CD1c-positive myeloid dendritic cell (primary cell): ENCODE data around the gene PLGRKT.
A peak's percentile ranks its signal among the peaks of the same experiment; 100 is the strongest.
"Not testable (repeated sequence)": the region's sequence is repeated elsewhere in the genome, so short reads cannot be mapped to it uniquely, and the experiment has no call there.

Experiments
- DNase-seq: peaks from one replicate; pipeline ENCODE4 v3.0.0-alpha.2; 2016; ENCODE audit errors: extremely low spot score

The PLGRKT gene

GRCh38 chr9:5452286-5452609 is 14.5 kb upstream of the PLGRKT start:
- peak; percentile 56 for DNase-seq

GRCh38 chr9:5450359-5451091 is 12.8 kb upstream of the PLGRKT start, which contains the start of gene CD274:
TSS of gene CD274 (plus strand) at chr9:5450542. CDS start at chr9:5456114, 5,572 bp downstream.
- DNase-seq, result peak; percentile 97

GRCh38 chr9:5449521-5450358 is 12.0 kb upstream of the PLGRKT start:
- peak; percentile 82 for DNase-seq

GRCh38 chr9:5448461-5449435 is 11.0 kb upstream of the PLGRKT start:
- DNase-seq, result peak; percentile 37

GRCh38 chr9:5448016-5448415 is 10.3 kb upstream of the PLGRKT start:
- no peak for DNase-seq

- no peak for DNase-seq
Observed at GRCh38 chr9:5447337-5447736, 9.6 kb upstream of the PLGRKT start.

GRCh38 chr9:5446451-5447236 is 8.9 kb upstream of the PLGRKT start:
- no peak for DNase-seq

- DNase-seq, result peak; percentile 78
Observed at GRCh38 chr9:5445886-5446285, 8.2 kb upstream of the PLGRKT start.

GRCh38 chr9:5445096-5445495 is 7.4 kb upstream of the PLGRKT start:
- not testable (repeated sequence) for DNase-seq

- DNase-seq, result no peak
Observed at GRCh38 chr9:5443850-5444249, 6.1 kb upstream of the PLGRKT start.

GRCh38 chr9:5442400-5443011 is 4.8 kb upstream of the PLGRKT start:
- DNase-seq, result peak; percentile 62

- DNase-seq, result no peak
Observed at GRCh38 chr9:5441043-5441442, 3.3 kb upstream of the PLGRKT start.

GRCh38 chr9:5440426-5440825 is 2.7 kb upstream of the PLGRKT start:
- no peak for DNase-seq

- DNase-seq, result peak; percentile 35
Observed at GRCh38 chr9:5438301-5439162, 807 bp upstream of the PLGRKT start.

- DNase-seq, result no peak
Observed at GRCh38 chr9:5436441-5436840, 1.3 kb downstream of the PLGRKT start.

- DNase-seq, result no peak
Observed at GRCh38 chr9:5435912-5436311, 1.8 kb downstream of the PLGRKT start.

- DNase-seq, result not testable (repeated sequence)
Observed at GRCh38 chr9:5433841-5434810, 3.6 kb downstream of the PLGRKT start.

- not testable (repeated sequence) for DNase-seq
Observed at GRCh38 chr9:5433328-5433727, 4.4 kb downstream of the PLGRKT start.
